Erythroblast (primary cell): ENCODE measurements around the gene NKRF.

Source experiments
- GATA1 ChIP-seq: IDR thresholded peaks from 2 replicates; pipeline ENCODE4 v1.6.1; 2011; ENCODE audit warnings: low read depth, mild to moderate bottlenecking, control low read depth, low read length, moderate library complexity
- POLR2A ChIP-seq: IDR thresholded peaks from 2 replicates; pipeline ENCODE4 v1.6.1; 2011; ENCODE audit warnings: mild to moderate bottlenecking, low read length

GRCh38 chrX:119618439-119618838 is 12.2 kb upstream of the NKRF start:
- TF ChIP-seq POLR2A (no peak), GATA1 (no peak)
